HG02884 (cell line): ENCODE results near the gene COL24A1.
"Not testable (repeated sequence)": the region's sequence is repeated elsewhere in the genome, so short reads cannot be mapped to it uniquely, and the experiment has no call there.

ENCODE experiments used
- ATAC-seq: cut with Tn5 transposase; IDR thresholded peaks from one replicate; pipeline ENCODE4 v1.9.1; 2021; ENCODE audit warnings: mild to moderate bottlenecking, moderate library complexity; ENCODE audit not compliant: unreplicated experiment

The COL24A1 gene

GRCh38 chr1:85911742-85912141 is 244.8 kb downstream of the COL24A1 start:
- ATAC-seq = no peak

GRCh38 chr1:85900921-85901320 is 255.7 kb downstream of the COL24A1 start:
- ATAC-seq = no peak

- no peak for ATAC-seq
Measured at GRCh38 chr1:85898861-85899260, 257.7 kb downstream of the COL24A1 start.

GRCh38 chr1:85894651-85895050 is 261.9 kb downstream of the COL24A1 start:
- ATAC-seq = peak; percentile 59

- no peak for ATAC-seq
Measured at GRCh38 chr1:85892366-85892765, 264.2 kb downstream of the COL24A1 start.

GRCh38 chr1:85889870-85890269 is 266.7 kb downstream of the COL24A1 start:
- no peak for ATAC-seq

- ATAC-seq = no peak
Measured at GRCh38 chr1:85888921-85889320, 267.7 kb downstream of the COL24A1 start.

GRCh38 chr1:85884372-85885035 is 272.1 kb downstream of the COL24A1 start:
- ATAC-seq = no peak

- no peak for ATAC-seq
Measured at GRCh38 chr1:85867189-85867588, 289.4 kb downstream of the COL24A1 start.

GRCh38 chr1:85865213-85865612 is 291.4 kb downstream of the COL24A1 start:
- ATAC-seq = no peak

GRCh38 chr1:85864727-85865126 is 291.8 kb downstream of the COL24A1 start:
- no peak for ATAC-seq

- ATAC-seq = not testable (repeated sequence)
Measured at GRCh38 chr1:85863639-85864038, 292.9 kb downstream of the COL24A1 start.

- ATAC-seq = no peak
Measured at GRCh38 chr1:85862456-85862855, 294.1 kb downstream of the COL24A1 start.

GRCh38 chr1:85857991-85858390 is 298.6 kb downstream of the COL24A1 start:
- no peak for ATAC-seq

- no peak for ATAC-seq
Measured at GRCh38 chr1:85850238-85850637, 306.3 kb downstream of the COL24A1 start.

- ATAC-seq = no peak
Measured at GRCh38 chr1:85849660-85850059, 306.9 kb downstream of the COL24A1 start.

GRCh38 chr1:85847356-85847755 is 309.2 kb downstream of the COL24A1 start:
- no peak for ATAC-seq

- no peak for ATAC-seq
Measured at GRCh38 chr1:85846706-85847105, 309.9 kb downstream of the COL24A1 start.

- ATAC-seq = no peak
Measured at GRCh38 chr1:85839459-85839858, 317.1 kb downstream of the COL24A1 start.

- peak; percentile 95 for ATAC-seq
Measured at GRCh38 chr1:85838238-85838637, 318.3 kb downstream of the COL24A1 start.

- ATAC-seq = no peak
Measured at GRCh38 chr1:85836736-85837135, 319.8 kb downstream of the COL24A1 start.

- ATAC-seq = not testable (repeated sequence)
Measured at GRCh38 chr1:85833165-85833564, 323.4 kb downstream of the COL24A1 start.

GRCh38 chr1:85830837-85831236 is 325.7 kb downstream of the COL24A1 start:
- no peak for ATAC-seq
